ENCODE results near the gene HIPK3. TPM values are rescaled to one million over a fixed set of nuclear protein-coding genes. Genes with fewer than 3 reads are reported as not detected.

The HIPK3 gene
- total RNA-seq, 6 donors from 2014 or later = 63.9 to 149 (median 133) TPM

GRCh38 chr11:33271059-33271458, 13.9 kb downstream of the HIPK3 start:
- TF ChIP-seq POLR2A (IDR thresholded peaks at IDR 0.05) (no peak), CTCF (IDR thresholded peaks at IDR 0.05) (no peak), POLR2AphosphoS5 (IDR thresholded peaks at IDR 0.05) (no peak), EP300 (IDR thresholded peaks at IDR 0.05) (no peak)
- Histone ChIP-seq H3K27ac (no peak overlapping the region), H3K4me3 (no peak overlapping the region), H3K4me1 (peaks cover 30 to 46% (median 37%) of the 10 kb centered on the region in 4 donors), H3K9me3 (no peaks in the 10 kb centered on the region), H3K36me3 (no peaks in the 10 kb centered on the region), H3K27me3 (no peaks in the 10 kb centered on the region)
- DNase-seq (no peak), ATAC-seq (ENCODE audit: low FRiP score in 2 of 2) (no peak)
- 93 to 97% methylated on average over 3 of the region's 3 CpGs for WGBS, 2 donors

- Histone ChIP-seq H3K27me3 (no peaks in the 10 kb centered on the region), H3K36me3 (no peaks in the 10 kb centered on the region), H3K4me1 (peaks cover 23 to 46% (median 35%) of the 10 kb centered on the region in 4 donors), H3K4me3 (no peak overlapping the region), H3K9me3 (no peaks in the 10 kb centered on the region), H3K27ac (no peak overlapping the region)
- ATAC-seq (ENCODE audit: low FRiP score in 2 of 2) (peak in 1 of 2 donors; percentile 38), DNase-seq (no peak)
- TF ChIP-seq CTCF (IDR thresholded peaks at IDR 0.05) (no peak), EP300 (IDR thresholded peaks at IDR 0.05) (no peak), POLR2A (IDR thresholded peaks at IDR 0.05) (no peak), POLR2AphosphoS5 (IDR thresholded peaks at IDR 0.05) (no peak)
- WGBS, 2 donors = 77 to 81% methylated on average over 13 of the region's 13 CpGs
These were observed 15.3 kb downstream of the HIPK3 start for GRCh38 chr11:33272338-33273107.

DNA sequence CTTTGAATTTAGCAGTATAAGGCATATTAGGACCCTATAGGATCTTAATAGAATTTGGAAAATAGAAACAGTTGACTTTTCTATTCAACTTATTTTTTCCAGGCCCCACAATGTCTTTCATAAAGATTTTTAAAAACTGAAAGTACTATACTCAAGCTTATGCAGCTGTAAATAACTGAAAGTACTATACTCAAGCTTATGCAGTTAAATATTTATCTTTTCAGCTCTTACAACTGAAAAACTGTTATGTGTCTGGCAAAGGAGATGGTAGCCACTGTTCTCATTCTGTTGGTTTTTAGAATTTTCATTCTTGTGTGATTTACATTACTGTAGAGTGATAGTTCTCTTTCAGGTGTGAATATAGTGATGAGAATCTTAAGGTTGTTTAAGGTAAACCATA, 16.5 kb downstream of the HIPK3 start:
- no peak overlapping the region for H3K4me3 ChIP-seq
- H3K27me3 ChIP-seq = no peaks in the 10 kb centered on the region
- no peak for DNase-seq
- no peaks in the 10 kb centered on the region for H3K9me3 ChIP-seq
- H3K4me1 ChIP-seq = peaks cover 32 to 50% (median 43%) of the 10 kb centered on the region in 4 donors
- ATAC-seq (ENCODE audit: low FRiP score in 2 of 2) = no peak
- no peaks in the 10 kb centered on the region for H3K36me3 ChIP-seq
- no peak overlapping the region for H3K27ac ChIP-seq
- no peak for TF ChIP-seq POLR2A (IDR thresholded peaks at IDR 0.05)
- no peak for TF ChIP-seq EP300 (IDR thresholded peaks at IDR 0.05)
- TF ChIP-seq CTCF (IDR thresholded peaks at IDR 0.05) = no peak
- TF ChIP-seq POLR2AphosphoS5 (IDR thresholded peaks at IDR 0.05) = no peak

GRCh38 chr11:33280411-33280810, 23.2 kb downstream of the HIPK3 start:
- Histone ChIP-seq H3K4me1 (peaks cover 11 to 40% (median 24%) of the 10 kb centered on the region in 4 donors), H3K4me3 (no peak overlapping the region), H3K9me3 (no peaks in the 10 kb centered on the region), H3K36me3 (no peaks in the 10 kb centered on the region), H3K27me3 (no peaks in the 10 kb centered on the region), H3K27ac (no peak overlapping the region)
- DNase-seq (no peak), ATAC-seq (ENCODE audit: low FRiP score in 2 of 2) (no peak)
- no peak for TF ChIP-seq CTCF (IDR thresholded peaks at IDR 0.05)
- TF ChIP-seq POLR2AphosphoS5 (IDR thresholded peaks at IDR 0.05) = no peak
- no peak for TF ChIP-seq EP300 (IDR thresholded peaks at IDR 0.05)
- TF ChIP-seq POLR2A (IDR thresholded peaks at IDR 0.05) = no peak

DNA sequence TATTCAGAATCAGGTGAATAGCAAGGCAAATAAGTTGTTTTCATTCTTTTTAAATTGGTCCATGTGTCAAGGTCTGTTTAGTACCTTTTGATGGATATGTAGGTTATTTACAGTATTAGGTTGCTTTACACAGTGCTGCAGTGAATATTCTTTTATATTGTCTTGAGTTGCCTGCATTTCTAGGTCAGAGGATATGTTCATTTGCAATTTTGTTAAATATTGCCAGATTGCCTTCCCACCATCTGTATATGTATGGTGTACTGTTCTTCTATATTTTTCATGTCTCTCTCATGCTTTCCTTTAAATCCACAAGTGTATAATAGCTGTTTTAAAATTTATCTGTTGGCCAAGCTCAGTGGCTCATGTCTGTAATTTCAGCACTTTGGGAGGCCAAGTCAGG, 24.6 kb downstream of the HIPK3 start:
- DNase-seq (no peak), ATAC-seq (ENCODE audit: low FRiP score in 2 of 2) (no peak)
- Histone ChIP-seq H3K36me3 (peaks cover 0 to 4% (median 2%) of the 10 kb centered on the region in 4 donors), H3K4me1 (peaks cover 11 to 32% (median 21%) of the 10 kb centered on the region in 4 donors), H3K4me3 (no peak overlapping the region), H3K9me3 (no peaks in the 10 kb centered on the region), H3K27me3 (no peaks in the 10 kb centered on the region), H3K27ac (no peak overlapping the region)
- TF ChIP-seq EP300 (IDR thresholded peaks at IDR 0.05) (no peak), POLR2A (IDR thresholded peaks at IDR 0.05) (no peak), POLR2AphosphoS5 (IDR thresholded peaks at IDR 0.05) (no peak), CTCF (IDR thresholded peaks at IDR 0.05) (no peak)
